ENCODE results near the gene FAM13A.

- TF ChIP-seq POLR2A (IDR thresholded peaks at IDR 0.05): no peak
- TF ChIP-seq CTCF (IDR thresholded peaks at IDR 0.05): no peak
These were observed 27.4 kb downstream of the FAM13A start for GRCh38 chr4:89029591-89029990.

Data from esophagus squamous epithelium (tissue), 4 donors.